HepG2 (cell line): ENCODE measurements around the gene NDOR1. TPM values are rescaled to one million over a fixed set of nuclear protein-coding genes. Genes with fewer than 3 reads are reported as not detected.
A peak's percentile ranks its signal among the peaks of the same experiment; 100 is the strongest.

Experiments used
- CBX1 ChIP-seq: IDR thresholded peaks from one replicate; pipeline ENCODE4 v1.6.1; 2016; ENCODE audit warnings: antibody characterized with exemption, low read depth
- HOXA5 ChIP-seq: sonication (generic); formaldehyde crosslinking; IDR thresholded peaks from 2 replicates; pipeline ENCODE4 v1.4.0; 2020; ENCODE audit warnings: missing genetic modification reagents
- NCOA5 ChIP-seq: sonication (generic); formaldehyde crosslinking; IDR thresholded peaks from 2 replicates; pipeline ENCODE4 v1.4.0; 2020; ENCODE audit warnings: missing genetic modification reagents
- NPAS2 ChIP-seq: sonication (generic); formaldehyde crosslinking; IDR thresholded peaks from 2 replicates; pipeline ENCODE4 v1.8.0; 2022; ENCODE audit warnings: mild to moderate bottlenecking, missing genetic modification reagents, borderline replicate concordance
- NR2C2 ChIP-seq: sonication (generic); formaldehyde crosslinking; IDR thresholded peaks from 2 replicates; pipeline ENCODE4 v1.4.0; 2020; ENCODE audit warnings: missing genetic modification reagents, mild to moderate bottlenecking, moderate library complexity, borderline replicate concordance
- PAX8 ChIP-seq: sonication (generic); formaldehyde crosslinking; IDR thresholded peaks from 2 replicates; pipeline ENCODE4 v1.8.0; 2022; ENCODE audit warnings: mild to moderate bottlenecking, missing genetic modification reagents, borderline replicate concordance
- PPARG ChIP-seq: conservative IDR thresholded peaks from 2 replicates; pipeline ENCODE4 v1.6.1; 2016; ENCODE audit warnings: missing biosample characterization, missing genetic modification reagents
- TARDBP ChIP-seq: sonication (generic); formaldehyde crosslinking; IDR thresholded peaks from 2 replicates; pipeline ENCODE4 v1.8.0; 2022; ENCODE audit warnings: mild to moderate bottlenecking, missing genetic modification reagents
- TCF12 ChIP-seq, 2 experiments: fragments of 450-650 bp in 1 of 2; sonication (generic) in 1 of 2; formaldehyde crosslinking in 1 of 2; IDR thresholded peaks; 2 replicates each; pipeline versions ENCODE4 v1.6.1 to v1.8.0; 2017 to 2022; ENCODE audit warnings: antibody characterized with exemption in 1 of 2, mild to moderate bottlenecking in 1 of 2, missing genetic modification reagents in 1 of 2, moderate library complexity in 1 of 2
- THYN1 ChIP-seq: sonication (generic); formaldehyde crosslinking; IDR thresholded peaks from 2 replicates; pipeline ENCODE4 v1.8.1; 2023; ENCODE audit warnings: low read depth, mild to moderate bottlenecking, moderate library complexity, missing genetic modification reagents, borderline replicate concordance
- ZBTB7B ChIP-seq: sonication (generic); formaldehyde crosslinking; IDR thresholded peaks from 2 replicates; pipeline ENCODE4 v1.4.0; 2020; ENCODE audit warnings: missing genetic modification reagents
- ZNF232 ChIP-seq: sonication (generic); formaldehyde crosslinking; IDR thresholded peaks from 2 replicates; pipeline ENCODE4 v1.4.0; 2020; ENCODE audit warnings: missing genetic modification reagents, borderline replicate concordance
- ZNF543 ChIP-seq: sonication (generic); formaldehyde crosslinking; IDR thresholded peaks from 2 replicates; pipeline ENCODE4 v1.4.0; 2020; ENCODE audit warnings: mild to moderate bottlenecking, missing genetic modification reagents
- ZNF563 ChIP-seq: sonication (generic); formaldehyde crosslinking; IDR thresholded peaks from 2 replicates; pipeline ENCODE4 v1.8.0; 2022; ENCODE audit warnings: mild to moderate bottlenecking, moderate library complexity, missing genetic modification reagents
- ZNF883 ChIP-seq: sonication (generic); formaldehyde crosslinking; IDR thresholded peaks from 2 replicates; pipeline ENCODE4 v1.5.1; 2020; ENCODE audit warnings: mild to moderate bottlenecking, missing genetic modification reagents; ENCODE audit errors: not compliant biosample characterization
- polyA plus RNA-seq, 8 experiments: library from polyadenylated mRNA; depleted of rRNA in 3 of 8; stranded (reverse) in 7 of 8; unstranded in 1 of 8; fragments of >200 nt; fragmentation: Illumina TruSeq in 4 of 8; extraction: Trizol in 4 of 8; gene quantifications; 2 replicates each; pipeline versions ENCODE4 v1.2.1 to v1.2.3, GENCODE V29; 2011 to 2016; ENCODE audit warnings: low read depth in 4 of 8, missing spikeins in 1 of 8, mixed read lengths in 1 of 8; ENCODE audit not compliant: insufficient read depth in 1 of 8
- total RNA-seq, 5 experiments: library from RNA; depleted of rRNA; stranded (reverse); fragments of >200 nt; fragmentation: Illumina TruSeq; extraction: Trizol; gene quantifications; 2 replicates each; pipeline ENCODE4 v1.2.3, GENCODE V29; 2016; ENCODE audit warnings: low read depth in 1 of 5
- TF ChIP-seq, protein P1 (sequence below): fragments of 450-650 bp; IDR thresholded peaks from 2 replicates; pipeline ENCODE4 v1.6.1; 2016
- TF ChIP-seq, protein P2 (sequence below): IDR thresholded peaks from 2 replicates; pipeline ENCODE4 v1.6.1; 2016
- TF ChIP-seq, protein P3 (sequence below): sonication (generic); formaldehyde crosslinking; IDR thresholded peaks from 2 replicates; pipeline ENCODE4 v1.8.0; 2022; ENCODE audit warnings: mild to moderate bottlenecking, missing genetic modification reagents
- TF ChIP-seq, protein P4 (sequence below): sonication (generic); formaldehyde crosslinking; IDR thresholded peaks from 2 replicates; pipeline ENCODE4 v1.5.1; 2020; ENCODE audit warnings: mild to moderate bottlenecking, missing genetic modification reagents, borderline replicate concordance

NDOR1 gene
- total and polyA plus RNA-seq, 2 of the 13 experiments (the other 11 are each of a cell fraction or from before 2014, with no cell fraction given): 3.6 to 8.7 TPM

DNA sequence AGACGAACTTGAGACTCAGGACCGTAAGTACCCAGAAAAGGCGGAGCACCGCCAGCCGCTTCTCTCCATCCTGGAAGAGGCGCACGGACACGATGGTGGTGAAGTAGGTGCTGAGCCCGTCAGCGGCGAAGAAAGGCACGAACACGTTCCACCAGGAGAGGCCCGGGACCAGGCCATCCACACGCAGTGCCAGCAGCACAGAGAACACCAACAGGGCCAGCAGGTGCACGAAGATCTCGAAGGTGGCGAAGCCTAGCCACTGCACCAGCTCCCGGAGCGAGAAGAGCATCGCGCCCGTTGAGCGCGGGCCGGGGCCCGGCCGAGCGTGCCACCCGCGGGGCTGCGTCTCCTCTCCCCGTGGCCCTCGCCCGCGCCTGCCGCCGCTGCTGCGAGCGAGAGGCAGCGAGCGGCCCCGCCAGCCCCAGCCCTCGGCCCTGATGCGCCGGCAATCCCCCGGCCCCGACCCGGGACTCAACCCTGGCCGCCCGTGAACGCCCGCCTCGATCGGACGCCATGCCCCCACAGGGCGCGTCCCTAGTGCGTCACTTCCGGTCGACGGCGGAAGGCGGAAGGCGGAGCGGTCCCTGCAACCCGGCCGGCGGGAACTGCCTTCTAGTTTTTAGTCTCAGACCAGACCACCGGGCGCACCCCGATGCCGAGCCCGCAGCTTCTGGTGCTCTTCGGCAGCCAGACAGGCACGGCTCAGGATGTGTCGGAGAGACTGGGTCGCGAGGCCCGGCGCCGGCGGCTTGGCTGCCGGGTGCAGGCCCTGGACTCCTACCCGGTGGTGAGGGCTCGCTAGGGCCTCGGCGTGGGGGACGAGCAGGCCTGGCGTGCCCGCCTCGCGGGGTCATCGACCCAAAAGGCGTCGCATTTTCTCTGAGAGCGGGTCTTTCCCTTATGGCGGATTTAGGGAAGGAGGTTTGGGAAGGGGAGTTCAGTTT lies at the start of gene NDOR1, which contains the start of gene TMEM203 (continued):
- TF ChIP-seq, protein P1, sequence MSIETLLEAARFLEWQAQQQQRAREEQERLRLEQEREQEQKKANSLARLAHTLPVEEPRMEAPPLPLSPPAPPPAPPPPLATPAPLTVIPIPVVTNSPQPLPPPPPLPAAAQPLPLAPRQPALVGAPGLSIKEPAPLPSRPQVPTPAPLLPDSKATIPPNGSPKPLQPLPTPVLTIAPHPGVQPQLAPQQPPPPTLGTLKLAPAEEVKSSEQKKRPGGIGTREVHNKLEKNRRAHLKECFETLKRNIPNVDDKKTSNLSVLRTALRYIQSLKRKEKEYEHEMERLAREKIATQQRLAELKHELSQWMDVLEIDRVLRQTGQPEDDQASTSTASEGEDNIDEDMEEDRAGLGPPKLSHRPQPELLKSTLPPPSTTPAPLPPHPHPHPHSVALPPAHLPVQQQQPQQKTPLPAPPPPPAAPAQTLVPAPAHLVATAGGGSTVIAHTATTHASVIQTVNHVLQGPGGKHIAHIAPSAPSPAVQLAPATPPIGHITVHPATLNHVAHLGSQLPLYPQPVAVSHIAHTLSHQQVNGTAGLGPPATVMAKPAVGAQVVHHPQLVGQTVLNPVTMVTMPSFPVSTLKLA: 0 out of 2 replicates have a peak, but pooled peaks have one; percentile 18
- peak; percentile 81; the same call in 1 of the 2 replicates for TF ChIP-seq TARDBP (CRISPR knock-in tag)
- peak; percentile 73 for TF ChIP-seq NR2C2
- no peak for TF ChIP-seq NPAS2
- peak; percentile 31; the same call in 1 of the 2 replicates for TF ChIP-seq PAX8
- peak; percentile 80; the same call in 1 of the 2 replicates for TF ChIP-seq ZBTB7B (CRISPR knock-in tag)
- TF ChIP-seq ZNF883 (CRISPR knock-in tag): no peak
- TF ChIP-seq ZNF543 (CRISPR knock-in tag): 0 out of 2 replicates have a peak, but pooled peaks have one; percentile 34
- TF ChIP-seq TCF12 (IDR thresholded peaks at IDR 0.05): no peak
- TF ChIP-seq TCF12 (CRISPR knock-in tag; IDR thresholded peaks at IDR 0.05): 0 out of 2 replicates have a peak, but pooled peaks have one; percentile 28
- 0 out of 2 replicates have a peak, but pooled peaks have one; percentile 67 for TF ChIP-seq ZNF232 (CRISPR knock-in tag)
- no peak for TF ChIP-seq CBX1
- TF ChIP-seq, protein P2, sequence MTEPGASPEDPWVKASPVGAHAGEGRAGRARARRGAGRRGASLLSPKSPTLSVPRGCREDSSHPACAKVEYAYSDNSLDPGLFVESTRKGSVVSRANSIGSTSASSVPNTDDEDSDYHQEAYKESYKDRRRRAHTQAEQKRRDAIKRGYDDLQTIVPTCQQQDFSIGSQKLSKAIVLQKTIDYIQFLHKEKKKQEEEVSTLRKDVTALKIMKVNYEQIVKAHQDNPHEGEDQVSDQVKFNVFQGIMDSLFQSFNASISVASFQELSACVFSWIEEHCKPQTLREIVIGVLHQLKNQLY (CRISPR knock-in tag): no peak; the same call in 1 of the 2 replicates
- TF ChIP-seq HOXA5 (CRISPR knock-in tag): peak; percentile 73; the same call in 1 of the 2 replicates
- TF ChIP-seq, protein P3, sequence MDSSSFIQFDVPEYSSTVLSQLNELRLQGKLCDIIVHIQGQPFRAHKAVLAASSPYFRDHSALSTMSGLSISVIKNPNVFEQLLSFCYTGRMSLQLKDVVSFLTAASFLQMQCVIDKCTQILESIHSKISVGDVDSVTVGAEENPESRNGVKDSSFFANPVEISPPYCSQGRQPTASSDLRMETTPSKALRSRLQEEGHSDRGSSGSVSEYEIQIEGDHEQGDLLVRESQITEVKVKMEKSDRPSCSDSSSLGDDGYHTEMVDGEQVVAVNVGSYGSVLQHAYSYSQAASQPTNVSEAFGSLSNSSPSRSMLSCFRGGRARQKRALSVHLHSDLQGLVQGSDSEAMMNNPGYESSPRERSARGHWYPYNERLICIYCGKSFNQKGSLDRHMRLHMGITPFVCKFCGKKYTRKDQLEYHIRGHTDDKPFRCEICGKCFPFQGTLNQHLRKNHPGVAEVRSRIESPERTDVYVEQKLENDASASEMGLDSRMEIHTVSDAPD (CRISPR knock-in tag): no peak
- no peak for TF ChIP-seq PPARG (CRISPR knock-in tag)
- TF ChIP-seq THYN1 (CRISPR knock-in tag): no peak
- no peak for TF ChIP-seq NCOA5 (CRISPR knock-in tag)
- peak; percentile 63 for TF ChIP-seq ZNF563
- TF ChIP-seq, protein P4, sequence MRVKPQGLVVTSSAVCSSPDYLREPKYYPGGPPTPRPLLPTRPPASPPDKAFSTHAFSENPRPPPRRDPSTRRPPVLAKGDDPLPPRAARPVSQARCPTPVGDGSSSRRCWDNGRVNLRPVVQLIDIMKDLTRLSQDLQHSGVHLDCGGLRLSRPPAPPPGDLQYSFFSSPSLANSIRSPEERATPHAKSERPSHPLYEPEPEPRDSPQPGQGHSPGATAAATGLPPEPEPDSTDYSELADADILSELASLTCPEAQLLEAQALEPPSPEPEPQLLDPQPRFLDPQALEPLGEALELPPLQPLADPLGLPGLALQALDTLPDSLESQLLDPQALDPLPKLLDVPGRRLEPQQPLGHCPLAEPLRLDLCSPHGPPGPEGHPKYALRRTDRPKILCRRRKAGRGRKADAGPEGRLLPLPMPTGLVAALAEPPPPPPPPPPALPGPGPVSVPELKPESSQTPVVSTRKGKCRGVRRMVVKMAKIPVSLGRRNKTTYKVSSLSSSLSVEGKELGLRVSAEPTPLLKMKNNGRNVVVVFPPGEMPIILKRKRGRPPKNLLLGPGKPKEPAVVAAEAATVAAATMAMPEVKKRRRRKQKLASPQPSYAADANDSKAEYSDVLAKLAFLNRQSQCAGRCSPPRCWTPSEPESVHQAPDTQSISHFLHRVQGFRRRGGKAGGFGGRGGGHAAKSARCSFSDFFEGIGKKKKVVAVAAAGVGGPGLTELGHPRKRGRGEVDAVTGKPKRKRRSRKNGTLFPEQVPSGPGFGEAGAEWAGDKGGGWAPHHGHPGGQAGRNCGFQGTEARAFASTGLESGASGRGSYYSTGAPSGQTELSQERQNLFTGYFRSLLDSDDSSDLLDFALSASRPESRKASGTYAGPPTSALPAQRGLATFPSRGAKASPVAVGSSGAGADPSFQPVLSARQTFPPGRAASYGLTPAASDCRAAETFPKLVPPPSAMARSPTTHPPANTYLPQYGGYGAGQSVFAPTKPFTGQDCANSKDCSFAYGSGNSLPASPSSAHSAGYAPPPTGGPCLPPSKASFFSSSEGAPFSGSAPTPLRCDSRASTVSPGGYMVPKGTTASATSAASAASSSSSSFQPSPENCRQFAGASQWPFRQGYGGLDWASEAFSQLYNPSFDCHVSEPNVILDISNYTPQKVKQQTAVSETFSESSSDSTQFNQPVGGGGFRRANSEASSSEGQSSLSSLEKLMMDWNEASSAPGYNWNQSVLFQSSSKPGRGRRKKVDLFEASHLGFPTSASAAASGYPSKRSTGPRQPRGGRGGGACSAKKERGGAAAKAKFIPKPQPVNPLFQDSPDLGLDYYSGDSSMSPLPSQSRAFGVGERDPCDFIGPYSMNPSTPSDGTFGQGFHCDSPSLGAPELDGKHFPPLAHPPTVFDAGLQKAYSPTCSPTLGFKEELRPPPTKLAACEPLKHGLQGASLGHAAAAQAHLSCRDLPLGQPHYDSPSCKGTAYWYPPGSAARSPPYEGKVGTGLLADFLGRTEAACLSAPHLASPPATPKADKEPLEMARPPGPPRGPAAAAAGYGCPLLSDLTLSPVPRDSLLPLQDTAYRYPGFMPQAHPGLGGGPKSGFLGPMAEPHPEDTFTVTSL: no peak
